CD14-positive monocyte (primary cell): ENCODE results near the gene SHE. TPM values are rescaled to one million over a fixed set of nuclear protein-coding genes. Genes with fewer than 3 reads are reported as not detected.

Experiments
- DNase-seq, 3 donors: peaks; one replicate each; pipeline ENCODE4 v3.0.0-alpha.2; 2011 to 2022
- H2AFZ ChIP-seq: 2 replicates; pipeline ENCODE4 v1.6.0; 2012; ENCODE audit warnings: mild to moderate bottlenecking, low read depth, low read length, inconsistent platforms; ENCODE audit not compliant: insufficient read depth, poor library complexity, severe bottlenecking
- H3K27ac ChIP-seq, 2 donors: 1 replicate in 1 of 2; 2 replicates in 1 of 2; pipeline ENCODE4 v1.5.1; 2012 to 2013; ENCODE audit warnings: low read length in 2 of 2, control low read depth in 1 of 2, inconsistent platforms in 1 of 2, low read depth in 1 of 2, mild to moderate bottlenecking in 1 of 2
- H3K27me3 ChIP-seq, 2 donors: one replicate each; pipeline versions ENCODE4 v1.6.0 to v1.6.1; 2011 to 2013; ENCODE audit warnings: low read length in 2 of 2; ENCODE audit not compliant: control insufficient read depth in 2 of 2, insufficient read depth in 2 of 2
- H3K36me3 ChIP-seq, 2 donors: replicated peaks in 1 of 2; 1 replicate in 1 of 2; 2 replicates in 1 of 2; pipeline versions ENCODE4 v1.5.1 to v1.6.1; 2012 to 2013; ENCODE audit warnings: low read length in 2 of 2, control low read depth in 1 of 2, inconsistent platforms in 1 of 2, mild to moderate bottlenecking in 1 of 2; ENCODE audit not compliant: insufficient read depth in 2 of 2, control insufficient read depth in 1 of 2
- H3K4me1 ChIP-seq, 2 donors: 1 replicate in 1 of 2; 2 replicates in 1 of 2; pipeline versions ENCODE4 v1.5.1 to v1.6.1; 2012 to 2013; ENCODE audit warnings: low read length in 2 of 2, control low read depth in 1 of 2, inconsistent platforms in 1 of 2, mild to moderate bottlenecking in 1 of 2, moderate library complexity in 1 of 2; ENCODE audit not compliant: insufficient read depth in 2 of 2, control insufficient read depth in 1 of 2
- H3K4me2 ChIP-seq: replicated peaks from 2 replicates; pipeline ENCODE3; 2012; ENCODE audit warnings: low read length, moderate library complexity, mild to moderate bottlenecking; ENCODE audit not compliant: poor library complexity, severe bottlenecking; ENCODE audit errors: extremely low read depth
- H3K4me3 ChIP-seq, 3 experiments: fragments of 200-600 bp in 1 of 3; sonication (generic) in 1 of 3; replicated peaks in 1 of 3; 1 replicate in 2 of 3; 2 replicates in 1 of 3; pipeline ENCODE4 v1.5.1; 2011 to 2013; ENCODE audit warnings: low read length in 3 of 3, mild to moderate bottlenecking in 3 of 3, control low read depth in 2 of 3, low read depth in 2 of 3, inconsistent platforms in 1 of 3, moderate library complexity in 1 of 3
- H3K79me2 ChIP-seq: 2 replicates; pipeline ENCODE4 v1.6.0; 2012; ENCODE audit warnings: mild to moderate bottlenecking, control low read depth, inconsistent platforms, low read length, moderate library complexity; ENCODE audit not compliant: insufficient read depth
- H3K9ac ChIP-seq: 2 replicates; pipeline ENCODE4 v1.6.0; 2017; ENCODE audit warnings: low read length, mild to moderate bottlenecking; ENCODE audit not compliant: insufficient read depth, poor library complexity, severe bottlenecking
- H3K9me3 ChIP-seq, 2 donors: replicated peaks in 1 of 2; 1 replicate in 1 of 2; 2 replicates in 1 of 2; pipeline versions ENCODE4 v1.5.1 to v1.6.1; 2012 to 2013; ENCODE audit warnings: low read length in 2 of 2, control low read depth in 1 of 2; ENCODE audit not compliant: control insufficient read depth in 1 of 2, insufficient read depth in 1 of 2
- H4K20me1 ChIP-seq: 2 replicates; pipeline ENCODE4 v1.6.0; 2012; ENCODE audit warnings: mild to moderate bottlenecking, low read length, control low read depth, moderate library complexity; ENCODE audit not compliant: insufficient read depth
- H3K27ac Mint-ChIP-seq, 7 donors: one replicate each; pipeline ENCODE4 v1.8.0; 2020; ENCODE audit warnings: mild to moderate bottlenecking in 7 of 7, mixed read lengths in 7 of 7, moderate library complexity in 6 of 7, inconsistent platforms in 2 of 7
- H3K27me3 Mint-ChIP-seq, 3 donors: one replicate each; pipeline ENCODE4 v1.8.0; 2021 to 2022; ENCODE audit warnings: low read depth in 3 of 3, mild to moderate bottlenecking in 3 of 3, mixed read lengths in 3 of 3, moderate library complexity in 3 of 3, inconsistent platforms in 1 of 3
- H3K36me3 Mint-ChIP-seq, 2 donors: one replicate each; pipeline ENCODE4 v1.8.0; 2020; ENCODE audit warnings: mixed read lengths in 2 of 2, inconsistent platforms in 1 of 2, mild to moderate bottlenecking in 1 of 2
- H3K4me1 Mint-ChIP-seq: one replicate; pipeline ENCODE4 v1.8.0; 2020; ENCODE audit warnings: mild to moderate bottlenecking, mixed read lengths
- H3K4me3 Mint-ChIP-seq, 2 donors: one replicate each; pipeline ENCODE4 v1.8.0; 2020; ENCODE audit warnings: mild to moderate bottlenecking in 2 of 2, mixed read lengths in 2 of 2, moderate library complexity in 1 of 2
- H3K9me3 Mint-ChIP-seq, 7 donors: one replicate each; pipeline ENCODE4 v1.8.0; 2020 to 2022; ENCODE audit warnings: mixed read lengths in 7 of 7, mild to moderate bottlenecking in 6 of 7, moderate library complexity in 6 of 7, inconsistent platforms in 2 of 7
- CTCF ChIP-seq: fragments of 200-600 bp; IDR thresholded peaks from one replicate; pipeline ENCODE4 v1.8.0; 2022; ENCODE audit warnings: antibody characterized with exemption, mild to moderate bottlenecking
- WGBS: methylation state at CpG from one replicate; pipeline ENCODE4 v1.1.5; 2013; ENCODE audit warnings: missing lambda C conversion rate; ENCODE audit not compliant: insufficient coverage; 5-methylcytosine and 5-hydroxymethylcytosine counted together
- intact Hi-C, 2 donors: fragments of 100-400 bp; cut with micrococcal nuclease; formaldehyde crosslinking; loops; one replicate each; pipeline versions ENCODE4 v1.15.0 to v1.15.1; 2023
- polyA plus RNA-seq, 3 donors: library from polyadenylated mRNA; depleted of rRNA in 1 of 3; unstranded in 2 of 3; stranded (reverse) in 1 of 3; fragments of 300-500 nt in 2 of 3; fragments of >200 nt in 1 of 3; fragmentation: Illumina TruSeq in 2 of 3; gene quantifications; 1 replicate in 2 of 3; 2 replicates in 1 of 3; pipeline ENCODE4 v1.2.3, GENCODE V29; 2012 to 2021

Gene SHE
- polyA plus RNA-seq, 3 donors: not detected

GRCh38 chr1:154469844-154470560 is 32.2 kb downstream of the SHE start:
- Histone ChIP-seq H3K79me2 (peaks cover 21% of the 10 kb centered on the region), H3K36me3 (peaks cover 17 to 41% of the 10 kb centered on the region in 2 donors), H3K4me3 (no peak overlapping the region), H2AFZ (no peak overlapping the region), H3K9me3 (no peaks in the 10 kb centered on the region), H4K20me1 (peaks cover 50% of the 10 kb centered on the region), H3K4me1 (peaks cover 23 to 26% of the 10 kb centered on the region in 2 donors), H3K27ac (no peak overlapping the region), H3K27me3 (no peaks in the 10 kb centered on the region), H3K4me2 (no peak overlapping the region), H3K9ac (no peak overlapping the region)
- WGBS: 97% methylated on average over 5 of the region's 10 CpGs
- Mint-ChIP-seq H3K9me3 (no peaks in the 10 kb centered on the region), H3K27ac (peak overlapping the region in 2 of 7 donors; percentile 19 to 79), H3K4me3 (no peak overlapping the region), H3K27me3 (peaks cover 0 to 3% (median 0%) of the 10 kb centered on the region in 3 donors), H3K36me3 (peaks cover 35 to 47% of the 10 kb centered on the region in 2 donors), H3K4me1 (peaks cover 30% of the 10 kb centered on the region)
- no peak for TF ChIP-seq CTCF
- no peak for DNase-seq
- intact Hi-C loops: loop anchor here in 1 of 2 donors (10.0 kb wide), 1 partner anchor 135 kb away; no protein-coding TSS in a partner anchor

GRCh38 chr1:154468535-154469250 is 33.5 kb downstream of the SHE start:
- no peak for TF ChIP-seq CTCF
- no peak for DNase-seq
- Mint-ChIP-seq H3K27me3 (peaks cover 0 to 2% (median 0%) of the 10 kb centered on the region in 3 donors), H3K4me3 (no peak overlapping the region), H3K27ac (peak overlapping the region in 3 of 7 donors; percentile 21 to 69 (median 60)), H3K36me3 (peaks cover 43 to 59% of the 10 kb centered on the region in 2 donors), H3K9me3 (no peaks in the 10 kb centered on the region), H3K4me1 (peaks cover 32% of the 10 kb centered on the region)
- H4K20me1 ChIP-seq: peaks cover 57% of the 10 kb centered on the region
- no peaks in the 10 kb centered on the region for H3K27me3 ChIP-seq
- peaks cover 25 to 49% of the 10 kb centered on the region in 2 donors for H3K36me3 ChIP-seq
- H3K4me1 ChIP-seq: peaks cover 21 to 22% of the 10 kb centered on the region in 2 donors
- H2AFZ ChIP-seq: no peak overlapping the region
- no peak overlapping the region for H3K9ac ChIP-seq
- no peak overlapping the region for H3K4me3 ChIP-seq
- no peaks in the 10 kb centered on the region for H3K9me3 ChIP-seq
- H3K79me2 ChIP-seq: peaks cover 23% of the 10 kb centered on the region
- H3K27ac ChIP-seq: peak overlapping the region in 1 of 2 donors; percentile 30
- intact Hi-C loops: no loop called here
- H3K4me2 ChIP-seq: no peak overlapping the region
- WGBS: 94% methylated on average over 12 of the region's 12 CpGs
